Cerebellar nuclear complex (tissue), 1 donor: ENCODE results near the gene GP1BA.

Experiments used
- DNase-seq, 2 experiments: peaks; one replicate each; lab custom pipeline; 2025; lab: John Stamatoyannopoulos, UW

The GP1BA gene

GRCh38 chr17:4950746-4951204 lies 18.7 kb downstream of the GP1BA start, which contains the start of gene ENO3:
Gene ENO3, plus strand, starts transcription at chr17:4951119. Its CDS starts 711 bp downstream, at chr17:4951830.
- no peak for DNase-seq

GRCh38 chr17:4951486-4951885 lies 19.4 kb downstream of the GP1BA start:
- no peak for DNase-seq

DNA sequence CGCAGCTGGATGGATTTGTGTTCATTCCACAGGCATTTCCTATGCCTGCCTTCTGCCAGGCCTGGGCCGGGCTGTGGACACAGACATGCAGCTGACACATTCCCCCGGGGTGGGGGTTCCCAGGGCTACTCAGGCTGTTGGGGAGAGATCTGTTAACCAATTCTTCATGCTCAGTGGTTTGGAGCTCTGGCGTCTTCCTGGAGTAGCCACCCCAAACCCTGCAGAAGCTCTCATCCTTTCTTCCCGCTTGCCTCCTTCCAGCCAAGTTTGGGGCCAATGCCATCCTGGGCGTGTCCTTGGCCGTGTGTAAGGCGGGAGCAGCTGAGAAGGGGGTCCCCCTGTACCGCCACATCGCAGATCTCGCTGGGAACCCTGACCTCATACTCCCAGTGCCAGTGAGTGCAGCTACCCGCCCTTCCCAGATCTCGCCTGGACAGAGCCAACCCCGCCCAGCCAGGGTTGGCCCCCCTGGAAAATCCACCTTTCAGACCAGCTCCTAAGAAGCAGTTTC lies 21.4 kb downstream of the GP1BA start:
- no peak for DNase-seq

GRCh38 chr17:4955091-4955490 lies 23.0 kb downstream of the GP1BA start:
- no peak for DNase-seq

- DNase-seq, result no peak
Observed at GRCh38 chr17:4956493-4957061, 24.5 kb downstream of the GP1BA start.

DNA sequence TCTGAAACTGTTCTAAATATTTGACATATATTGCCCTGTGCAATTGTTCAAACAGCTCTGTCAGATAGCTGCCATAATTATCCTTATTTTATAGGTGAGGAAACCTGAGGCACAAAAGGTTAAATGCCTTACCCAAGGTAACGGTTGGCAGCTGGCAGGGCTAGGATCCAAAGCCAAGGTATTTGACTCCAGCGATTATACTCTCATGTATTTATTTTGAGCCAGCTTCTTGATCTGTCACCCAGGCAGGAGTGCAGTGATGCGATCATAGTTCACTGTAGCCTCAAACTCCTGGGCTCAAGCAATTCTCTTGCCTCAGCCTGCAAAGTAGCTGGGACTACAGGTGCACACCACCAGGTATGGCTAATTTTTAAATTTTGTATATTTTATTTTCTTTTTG lies 26.0 kb downstream of the GP1BA start:
- DNase-seq, result no peak

- no peak for DNase-seq
Observed at GRCh38 chr17:4959261-4959965, 27.3 kb downstream of the GP1BA start.

GRCh38 chr17:4960279-4960922 lies 28.3 kb downstream of the GP1BA start:
- DNase-seq, result no peak

DNA sequence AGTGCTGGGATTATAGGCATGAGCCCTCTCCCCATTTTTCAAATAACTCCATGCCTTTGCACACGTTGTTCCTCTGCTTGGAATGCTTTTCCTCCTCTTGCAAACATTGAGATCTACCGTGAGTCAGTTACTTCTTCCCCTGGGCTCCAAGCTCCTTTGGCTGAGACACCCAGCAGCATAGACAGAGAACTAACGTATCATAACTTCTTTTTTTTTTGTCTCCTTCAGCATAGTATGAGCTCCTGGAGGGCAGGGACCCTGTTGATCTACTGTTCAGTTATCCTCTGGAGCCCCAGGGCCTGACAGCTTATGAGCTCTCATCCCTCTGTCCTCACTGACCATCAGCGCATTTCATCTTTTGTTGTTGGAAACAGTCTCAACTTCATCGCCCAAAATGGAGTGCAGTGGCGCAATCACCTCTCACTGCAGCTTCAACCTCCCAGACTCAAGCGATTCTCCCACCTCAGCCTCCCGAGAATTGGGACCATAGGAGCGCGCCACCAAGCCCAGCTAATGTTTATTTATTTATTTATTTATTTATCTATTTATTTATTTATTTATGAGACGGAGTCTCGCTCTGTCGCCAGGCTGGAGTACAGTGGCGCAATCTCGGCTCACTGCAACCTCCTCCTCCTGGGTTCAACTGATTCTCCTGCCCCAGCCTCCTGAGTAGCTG lies 33.4 kb downstream of the GP1BA start:
- no peak for DNase-seq

DNA sequence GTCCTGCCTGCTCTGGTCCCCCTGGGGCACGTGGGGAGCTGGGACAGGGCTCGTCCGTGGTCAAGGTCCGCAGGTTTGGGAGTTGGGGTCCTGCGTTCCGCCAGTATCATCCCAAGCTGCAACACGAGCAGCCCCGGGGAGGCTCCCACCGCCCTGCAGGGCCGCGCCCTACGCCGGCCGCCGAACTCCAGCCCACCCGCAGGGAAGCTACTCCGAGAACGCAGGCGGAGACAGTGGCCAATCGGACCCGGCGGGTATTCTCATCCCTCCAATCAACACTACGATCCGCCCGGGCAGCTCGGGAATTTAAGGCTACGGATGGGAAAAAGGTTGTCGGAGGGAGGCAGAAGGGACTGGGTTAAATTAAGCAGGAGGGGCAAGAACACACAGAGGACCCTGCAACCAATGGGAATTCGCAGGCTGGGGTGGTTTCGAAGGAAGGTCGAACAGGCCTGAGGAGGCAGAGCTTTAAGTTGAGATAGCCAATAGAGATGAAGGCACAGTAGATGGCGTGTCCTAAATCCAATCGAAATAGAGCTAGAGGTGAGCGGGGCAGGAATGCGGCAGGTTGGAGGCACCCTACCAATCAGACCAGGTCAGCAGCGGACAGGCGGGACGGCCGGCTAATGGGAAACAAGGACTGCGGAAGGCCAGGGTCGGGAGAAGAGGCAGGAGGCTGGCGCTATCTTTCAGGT lies 34.9 kb downstream of the GP1BA start:
- peak; percentile 99 to 100 for DNase-seq

GRCh38 chr17:4967539-4968485 lies 35.7 kb downstream of the GP1BA start, which contains the start of gene SPAG7:
Gene SPAG7, minus strand, starts transcription at chr17:4967817. Its CDS starts 13 bp downstream, at chr17:4967804.
- peak; percentile 80 to 90 for DNase-seq

- DNase-seq, result no peak
Observed at GRCh38 chr17:4968486-4969046, 36.5 kb downstream of the GP1BA start.

DNA sequence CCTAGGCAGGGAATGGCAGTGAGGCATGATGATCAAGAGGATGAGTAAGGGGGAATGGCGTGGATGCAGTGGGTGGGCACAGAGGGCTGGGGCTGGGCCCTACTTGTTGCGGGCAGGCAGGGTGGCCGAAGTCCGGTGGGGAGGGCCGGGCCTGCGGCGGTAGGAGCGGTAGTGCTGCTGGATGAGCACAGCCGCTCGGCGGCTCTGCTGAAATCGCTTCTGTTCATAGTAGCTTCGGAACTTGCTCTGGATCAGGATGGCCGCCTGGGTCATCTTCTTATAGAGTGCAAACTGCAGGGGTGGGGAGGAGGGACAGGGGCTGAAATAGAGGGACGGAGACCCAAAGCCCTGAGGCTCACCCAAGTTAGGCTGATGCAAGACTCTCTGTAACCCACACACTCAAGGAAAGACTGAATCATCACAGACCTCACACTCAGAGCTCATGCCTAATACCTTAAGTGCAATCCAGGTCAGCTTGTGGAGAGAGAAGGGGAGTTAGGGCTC lies 37.0 kb downstream of the GP1BA start:
- no peak for DNase-seq

DNA sequence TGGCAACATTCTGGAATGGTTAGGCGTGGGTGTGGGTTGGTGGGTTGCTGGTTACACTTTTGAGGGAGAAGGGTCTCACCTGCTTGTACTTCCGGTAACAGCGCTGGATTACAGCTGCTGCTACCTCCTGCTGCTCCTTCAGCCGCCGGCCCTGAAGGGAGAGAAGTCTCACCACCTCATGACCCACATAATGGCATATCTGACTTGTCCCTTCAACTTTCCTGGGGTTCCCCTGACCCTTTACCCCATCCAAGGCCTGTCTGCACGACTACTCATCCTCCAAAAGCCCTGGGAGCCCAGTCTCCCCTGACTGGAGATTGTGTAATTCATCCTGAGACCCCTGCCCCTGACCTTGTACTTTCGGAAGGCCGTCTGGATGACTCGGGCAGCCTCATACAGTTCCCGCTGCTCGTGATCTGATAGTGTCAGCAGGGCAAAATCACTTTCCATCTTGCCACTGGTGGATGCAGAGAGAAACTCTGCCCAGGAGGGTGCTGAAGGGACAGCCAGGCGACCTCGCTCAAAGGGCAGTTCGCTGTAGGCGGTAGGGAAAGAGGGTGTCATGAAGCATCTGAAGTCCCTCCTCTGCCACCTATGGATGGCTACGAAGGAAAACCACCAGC lies 37.6 kb downstream of the GP1BA start:
- DNase-seq, result no peak

- DNase-seq, result no peak
Observed at GRCh38 chr17:4970273-4970672, 38.2 kb downstream of the GP1BA start.

DNA sequence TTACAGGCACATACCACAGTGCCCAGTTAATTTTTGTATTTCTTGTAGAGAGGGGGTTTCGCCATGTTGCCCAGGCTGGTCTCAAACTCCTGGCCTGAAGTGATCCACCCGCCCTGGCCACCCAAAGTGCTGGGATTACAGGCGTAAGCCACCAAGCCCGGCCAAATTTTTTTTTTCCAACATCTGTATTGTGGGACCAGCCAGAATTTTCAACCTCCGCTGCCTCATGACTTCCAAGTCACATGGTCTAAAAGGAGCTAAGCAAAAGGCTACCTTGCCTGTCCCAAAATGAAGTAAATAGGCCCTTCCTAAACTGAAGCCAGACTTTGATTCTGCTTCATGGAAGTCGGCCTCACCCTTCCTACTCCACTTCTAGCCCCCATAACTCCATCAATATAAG lies 39.7 kb downstream of the GP1BA start:
- no peak for DNase-seq

- DNase-seq, result no peak
Observed at GRCh38 chr17:4972322-4972721, 40.2 kb downstream of the GP1BA start.

DNA sequence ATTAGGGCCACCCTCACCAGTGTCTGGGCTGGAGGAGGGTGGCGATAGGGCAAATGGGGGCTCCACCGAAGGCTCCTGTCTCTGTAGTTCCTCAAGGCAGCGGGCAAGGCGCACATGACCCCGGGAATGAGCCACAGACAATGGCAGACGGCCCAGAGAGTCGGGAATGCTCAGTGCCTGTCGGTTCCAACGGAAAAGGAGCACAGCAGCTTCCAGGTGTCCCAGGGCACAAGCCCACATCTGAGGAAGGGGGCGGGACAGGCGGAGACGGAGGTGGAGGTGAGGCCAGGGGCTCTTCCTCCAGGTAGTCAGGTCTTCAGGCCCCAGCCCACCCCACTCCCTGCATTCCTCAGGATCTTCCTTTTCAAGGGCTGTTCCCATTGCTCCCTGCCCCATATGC lies 40.7 kb downstream of the GP1BA start:
- DNase-seq, result no peak
